HG03575 (cell line): ENCODE results near the gene SUMO4.

Experiments
- ATAC-seq: cut with Tn5 transposase; IDR thresholded peaks from one replicate; pipeline ENCODE4 v1.9.1; 2021; ENCODE audit not compliant: unreplicated experiment, insufficient number of reproducible peaks, low FRiP score; ENCODE audit errors: extremely low read depth

Gene SUMO4

DNA sequence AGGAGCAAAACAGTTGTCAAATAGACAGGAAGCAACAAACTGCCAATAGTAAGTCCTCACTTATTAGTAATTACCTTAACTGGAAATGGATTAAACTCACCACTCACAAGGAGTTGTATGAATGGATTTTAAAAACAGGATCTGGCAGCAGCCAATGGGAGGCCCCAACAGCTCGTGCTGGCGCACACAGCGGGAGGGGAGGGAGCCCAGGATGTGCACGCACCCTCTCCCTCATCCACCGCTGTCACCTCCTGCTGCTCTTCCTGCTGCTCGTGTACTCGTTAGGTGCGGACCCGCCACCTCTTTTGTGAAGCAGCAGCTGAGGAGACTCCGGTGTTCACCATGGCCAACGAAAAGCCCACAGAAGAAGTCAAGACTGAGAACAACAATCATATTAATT, at the start of gene SUMO4:
SUMO4 (plus strand) TSS at position 213 of the 400 bp plus-strand sequence; CDS start at position 343, 130 bp downstream.
- ATAC-seq: no peak

DNA sequence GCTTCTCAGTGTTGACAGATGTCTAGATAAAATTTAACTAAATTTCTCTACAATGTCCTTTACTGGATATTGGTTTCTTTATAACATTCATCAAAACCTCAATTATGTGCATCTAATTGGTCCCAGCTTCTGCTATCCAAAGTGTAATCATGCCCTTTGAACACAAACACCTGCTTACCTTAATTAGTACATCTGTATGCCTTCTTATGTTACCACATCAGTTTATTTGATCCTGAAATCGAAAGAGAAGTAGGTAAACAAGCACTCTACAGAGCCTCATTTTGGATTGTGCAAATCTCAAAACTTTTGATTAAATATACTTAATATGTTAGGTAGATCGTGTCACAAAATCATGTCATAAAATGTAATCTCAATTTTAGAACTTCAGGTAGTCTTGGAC, 46.1 kb upstream of the SUMO4 start:
- ATAC-seq: no peak

GRCh38 chr6:149356081-149356750, 43.8 kb upstream of the SUMO4 start:
- ATAC-seq: no peak

- no peak for ATAC-seq
Measured at GRCh38 chr6:149357726-149358538, 42.1 kb upstream of the SUMO4 start.

- no peak for ATAC-seq
Measured at GRCh38 chr6:149359440-149359839, 40.6 kb upstream of the SUMO4 start.

- no peak for ATAC-seq
Measured at GRCh38 chr6:149360536-149360935, 39.5 kb upstream of the SUMO4 start.

- no peak for ATAC-seq
Measured at GRCh38 chr6:149362289-149362688, 37.8 kb upstream of the SUMO4 start.

DNA sequence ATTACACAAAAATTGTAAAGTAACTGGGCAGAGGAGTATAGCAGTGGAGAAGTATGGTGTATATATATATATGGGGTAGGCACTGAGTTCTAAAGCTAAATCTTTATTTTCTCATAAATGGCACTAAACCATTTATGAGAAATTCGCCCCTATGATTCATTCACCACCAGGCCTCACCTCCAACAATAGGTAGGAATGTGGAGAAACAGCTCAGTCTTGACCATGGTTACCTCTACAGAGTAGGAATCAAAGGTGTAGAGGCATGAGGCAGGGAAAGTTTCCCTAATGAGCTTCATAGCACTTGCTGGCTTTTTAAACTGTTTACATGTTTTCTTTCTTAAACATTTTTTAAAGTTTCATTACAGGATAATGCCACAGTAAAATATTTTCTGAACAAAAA, 36.9 kb upstream of the SUMO4 start:
- ATAC-seq: no peak

GRCh38 chr6:149364557-149364956, 35.5 kb upstream of the SUMO4 start:
- no peak for ATAC-seq

DNA sequence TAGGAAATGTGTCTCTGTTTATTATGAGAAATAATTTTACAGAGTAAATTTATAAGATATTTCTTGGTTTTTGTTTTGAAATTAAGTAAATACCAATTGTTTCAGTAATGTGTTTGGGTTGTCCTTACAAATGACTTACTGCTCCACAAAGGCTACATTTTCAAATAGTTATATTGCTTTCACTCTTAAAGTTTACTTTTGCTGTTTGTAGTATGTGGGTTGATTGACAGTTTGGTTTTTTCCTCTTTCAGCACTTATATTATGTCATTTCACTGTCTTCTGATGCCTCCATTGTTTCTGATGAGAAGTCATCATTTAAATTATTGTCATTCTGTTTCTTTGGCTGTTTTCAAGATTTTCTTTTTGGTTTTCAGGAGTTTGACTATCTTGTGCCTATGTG, 34.9 kb upstream of the SUMO4 start:
- no peak for ATAC-seq

- no peak for ATAC-seq
Measured at GRCh38 chr6:149366267-149366921, 33.7 kb upstream of the SUMO4 start.

DNA sequence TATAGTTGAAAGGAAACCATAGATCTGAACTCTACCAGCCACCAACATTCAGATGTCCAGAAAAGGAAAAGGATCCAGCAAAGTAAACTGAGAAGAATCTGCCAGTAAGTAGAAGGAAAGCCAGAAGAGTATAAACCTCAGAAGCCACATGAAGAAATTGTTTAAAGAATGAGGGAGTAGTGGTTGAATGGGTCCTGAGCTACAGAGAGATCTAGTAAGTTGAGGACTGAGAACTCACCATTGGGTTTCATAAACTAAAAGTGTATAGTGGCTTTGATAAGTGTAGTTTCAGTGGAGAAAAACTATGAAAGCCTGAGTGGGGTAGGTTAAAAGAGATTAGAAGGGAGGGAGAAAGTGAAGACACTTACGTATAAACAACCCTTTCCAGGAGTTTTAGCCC, 32.0 kb upstream of the SUMO4 start:
- no peak for ATAC-seq

DNA sequence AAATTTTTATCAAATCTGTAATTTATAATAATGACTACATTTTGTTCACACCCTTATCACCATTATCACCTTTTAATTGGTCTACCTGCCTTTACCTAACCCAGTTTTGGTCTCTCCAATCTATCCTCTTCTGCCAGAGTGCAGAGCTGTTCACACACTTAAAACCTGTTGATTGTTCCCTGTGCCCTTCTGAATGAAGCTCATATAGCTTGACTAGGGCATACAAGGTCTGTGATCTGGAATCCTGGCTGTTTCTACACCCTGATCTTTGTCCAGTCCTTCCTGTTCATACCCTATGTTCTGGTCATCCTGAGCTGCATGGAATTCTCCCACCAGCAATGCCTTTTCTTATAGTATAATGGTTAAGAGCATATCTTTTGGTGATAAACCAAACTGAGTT, 28.9 kb upstream of the SUMO4 start:
- no peak for ATAC-seq

- ATAC-seq: no peak
Measured at GRCh38 chr6:149372062-149372461, 28.0 kb upstream of the SUMO4 start.

DNA sequence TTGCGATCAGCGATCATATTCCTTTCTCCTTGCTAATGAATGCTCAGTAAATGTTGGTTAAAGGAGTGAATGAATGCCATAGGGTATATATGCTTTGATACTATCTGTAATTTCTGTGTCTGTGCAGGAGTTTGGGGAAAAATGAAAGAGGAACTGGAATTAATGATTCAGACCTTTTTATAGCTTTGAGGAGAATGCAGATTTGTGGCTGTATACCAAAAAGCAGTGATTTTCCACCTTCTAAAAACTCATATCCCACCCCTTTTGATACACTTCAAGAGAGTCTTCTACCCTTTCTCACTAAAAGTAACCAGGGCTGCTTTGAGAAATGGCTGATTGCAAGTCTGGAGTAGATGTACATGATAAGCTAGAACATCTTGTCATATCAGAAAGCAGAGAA, 26.6 kb upstream of the SUMO4 start:
- ATAC-seq: no peak

DNA sequence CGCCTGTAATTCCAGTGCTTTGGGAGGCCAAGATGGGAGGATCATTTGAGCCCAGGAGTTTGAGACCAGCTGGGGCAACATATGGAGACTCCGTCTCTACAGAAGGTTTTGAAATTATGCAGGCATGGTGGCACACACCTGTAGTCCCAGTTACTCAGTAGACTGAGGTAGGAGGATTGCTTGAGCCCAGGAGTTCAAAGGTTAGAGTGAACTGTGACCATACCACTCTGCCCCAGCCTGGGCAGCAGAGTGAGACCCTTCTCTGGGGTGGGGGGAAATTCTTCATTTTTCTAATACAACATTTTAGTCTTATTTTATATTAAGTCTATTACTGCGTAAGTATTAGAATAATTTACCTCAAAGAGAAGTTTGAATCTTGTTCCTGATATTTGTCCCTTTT, 20.1 kb upstream of the SUMO4 start:
- ATAC-seq: no peak

GRCh38 chr6:149380523-149380922, 19.5 kb upstream of the SUMO4 start:
- ATAC-seq: no peak

- no peak for ATAC-seq
Measured at GRCh38 chr6:149383371-149383770, 16.7 kb upstream of the SUMO4 start.

DNA sequence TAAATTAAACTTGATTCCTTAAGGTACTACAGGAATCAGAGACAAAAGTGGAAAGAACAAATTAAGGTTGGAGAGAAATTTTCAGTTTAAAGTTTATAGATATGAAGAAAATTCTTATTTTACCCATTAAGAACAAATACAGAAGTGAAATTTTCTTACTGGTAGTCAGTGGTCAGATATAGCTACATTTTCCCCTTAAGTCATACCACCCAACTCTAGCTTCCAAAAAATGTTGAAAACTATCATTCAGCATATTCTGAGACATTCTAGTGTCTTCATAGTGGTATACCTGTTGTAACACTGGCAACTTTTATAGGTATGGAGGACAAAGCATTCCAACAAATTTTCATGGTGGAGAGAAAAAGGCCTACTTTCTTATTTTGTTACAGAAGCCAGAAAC, 15.6 kb upstream of the SUMO4 start:
- ATAC-seq: no peak

GRCh38 chr6:149385998-149386646, 13.9 kb upstream of the SUMO4 start:
- ATAC-seq: no peak
